T-helper 17 cell (primary cell): ENCODE data around the gene HIGD2B. TPM values are rescaled to one million over a fixed set of nuclear protein-coding genes. Genes with fewer than 3 reads are reported as not detected.
"Not testable (repeated sequence)": the region's sequence is repeated elsewhere in the genome, so short reads cannot be mapped to it uniquely, and the experiment has no call there.

Experiments
- ATAC-seq: fragments of 150-1000 bp; cut with Tn5 transposase; 2 replicates; pipeline ENCODE4 v1.10.0; 2021; ENCODE audit warnings: mild to moderate bottlenecking, moderate library complexity
- DNase-seq, 3 donors: peaks; one replicate each; pipeline versions ENCODE4 v3.0.0 to v3.0.0-alpha.2; 2020 to 2021
- H3K9me3 ChIP-seq: one replicate; pipeline ENCODE4 v1.7.0; 2013; ENCODE audit warnings: low read length, mild to moderate bottlenecking; ENCODE audit not compliant: control insufficient read depth, poor library complexity, severe bottlenecking
- H3K27ac Mint-ChIP-seq: one replicate; pipeline ENCODE4 v1.8.0; 2022; ENCODE audit warnings: mild to moderate bottlenecking, moderate library complexity, mixed read lengths
- H3K27me3 Mint-ChIP-seq: one replicate; pipeline ENCODE4 v1.8.0; 2022; ENCODE audit warnings: mixed read lengths
- H3K36me3 Mint-ChIP-seq: one replicate; pipeline ENCODE4 v1.8.0; 2022; ENCODE audit warnings: low read depth, mixed read lengths
- H3K4me1 Mint-ChIP-seq: one replicate; pipeline ENCODE4 v1.8.0; 2022; ENCODE audit warnings: mild to moderate bottlenecking, mixed read lengths
- H3K4me3 Mint-ChIP-seq: one replicate; pipeline ENCODE4 v1.8.0; 2022; ENCODE audit warnings: mild to moderate bottlenecking, moderate library complexity, mixed read lengths
- total RNA-seq, 4 donors: library from RNA in 2 of 4; stranded (reverse) in 2 of 4; gene quantifications; one replicate each; pipeline ENCODE4 v1.2.3 and lab custom pipeline; 2022 to 2026

HIGD2B gene, protein sequence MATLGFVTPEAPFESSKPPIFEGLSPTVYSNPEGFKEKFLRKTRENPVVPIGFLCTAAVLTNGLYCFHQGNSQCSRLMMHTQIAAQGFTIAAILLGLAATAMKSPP
- total RNA-seq (under 1 TPM in 1 of 2 donors, not detected in 1; 0.50 TPM), total RNA-seq (lab: John Stamatoyannopoulos, UW) (0.35 to 0.53 reads per million in 2 donors)

DNA sequence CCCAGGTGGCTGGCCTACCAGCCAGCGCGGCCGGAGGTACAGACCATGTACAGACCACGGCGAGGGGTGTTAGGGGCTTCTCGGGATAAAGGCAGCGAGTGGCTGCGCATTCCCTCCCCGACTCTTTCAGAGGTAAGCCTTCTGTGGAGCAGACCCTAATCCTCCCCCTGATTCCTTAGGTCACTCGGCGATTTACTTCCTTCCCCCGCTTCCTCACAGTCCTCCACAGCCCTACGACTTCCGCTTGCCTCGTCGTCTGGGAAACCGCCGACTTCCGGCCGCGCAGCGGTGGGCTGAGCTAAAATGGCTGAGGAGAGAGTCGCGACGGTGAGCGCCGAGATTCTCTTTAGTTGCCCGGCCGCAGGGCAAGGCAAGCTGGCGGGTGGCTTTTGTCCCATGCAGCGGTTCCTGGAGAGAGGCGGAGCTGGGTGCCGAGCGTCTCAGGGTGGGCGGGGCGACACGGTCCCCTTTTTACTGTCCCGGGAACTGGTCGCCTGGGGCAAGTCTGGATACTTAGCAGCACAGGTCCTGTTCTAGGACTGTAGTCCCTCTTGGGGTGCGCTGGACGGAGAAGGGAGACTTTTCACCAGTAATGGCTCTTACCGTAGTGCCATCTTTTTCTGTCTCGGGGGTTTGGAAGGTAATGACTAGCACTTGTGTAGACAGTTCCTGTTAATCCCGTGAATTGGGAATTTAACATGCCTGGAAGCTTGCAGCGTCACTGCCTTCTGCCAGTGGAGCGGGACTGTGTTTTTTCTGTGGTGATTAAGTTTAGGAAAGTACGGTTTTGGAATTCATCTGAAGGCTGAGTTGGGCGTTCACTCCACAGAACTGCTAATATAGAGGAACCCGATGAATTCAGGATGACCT, at the start of gene HIGD2B, which contains the start of gene BBS4:
Gene HIGD2B (minus strand): TSS at position 258 of the 870 bp plus-strand sequence. CDS start 9,808 bp downstream, outside the sequence.
Gene BBS4 (plus strand): TSS at position 283 of the 870 bp plus-strand sequence. CDS start 21 bp downstream, at position 304.
- no peaks in the 10 kb centered on the region for H3K27me3 Mint-ChIP-seq
- no peaks in the 10 kb centered on the region for H3K36me3 Mint-ChIP-seq
- H3K27ac Mint-ChIP-seq: peak within 1 kb of the TSS; percentile 97
- DNase-seq: peak; percentile 63 to 71 (median 71)
- ATAC-seq: peak; percentile 95
- peak within 1 kb of the TSS; percentile 96 for H3K4me3 Mint-ChIP-seq
- no peaks in the 10 kb centered on the region for H3K9me3 ChIP-seq
- peaks cover 13% of the 10 kb centered on the region for H3K4me1 Mint-ChIP-seq

DNA sequence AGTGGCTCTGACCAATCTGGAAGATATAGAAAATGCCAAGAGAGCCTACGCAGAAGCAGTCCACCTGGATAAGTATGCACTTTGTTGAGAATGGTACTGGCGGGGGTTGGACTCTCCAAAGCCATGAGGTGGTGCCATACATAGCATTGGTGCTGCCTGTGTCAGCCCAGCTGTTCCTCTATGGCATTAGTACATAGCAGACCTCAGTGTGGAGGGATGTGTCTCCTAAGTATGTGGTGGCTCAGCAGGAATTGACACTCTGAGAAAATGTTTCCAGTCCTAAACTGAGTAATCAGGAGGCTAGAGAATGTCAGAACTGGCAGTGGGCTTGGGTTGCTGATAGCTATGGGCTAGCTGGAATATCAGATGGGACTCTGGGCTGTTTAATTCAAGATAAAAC, 49.1 kb upstream of the HIGD2B start:
- ATAC-seq (no peak), DNase-seq (no peak)
- peaks cover 4% of the 10 kb centered on the region for H3K36me3 Mint-ChIP-seq
- no peaks in the 10 kb centered on the region for H3K9me3 ChIP-seq
- H3K27ac Mint-ChIP-seq: no peak overlapping the region
- peaks cover 16% of the 10 kb centered on the region for H3K4me1 Mint-ChIP-seq
- no peak overlapping the region for H3K4me3 Mint-ChIP-seq
- no peaks in the 10 kb centered on the region for H3K27me3 Mint-ChIP-seq

DNA sequence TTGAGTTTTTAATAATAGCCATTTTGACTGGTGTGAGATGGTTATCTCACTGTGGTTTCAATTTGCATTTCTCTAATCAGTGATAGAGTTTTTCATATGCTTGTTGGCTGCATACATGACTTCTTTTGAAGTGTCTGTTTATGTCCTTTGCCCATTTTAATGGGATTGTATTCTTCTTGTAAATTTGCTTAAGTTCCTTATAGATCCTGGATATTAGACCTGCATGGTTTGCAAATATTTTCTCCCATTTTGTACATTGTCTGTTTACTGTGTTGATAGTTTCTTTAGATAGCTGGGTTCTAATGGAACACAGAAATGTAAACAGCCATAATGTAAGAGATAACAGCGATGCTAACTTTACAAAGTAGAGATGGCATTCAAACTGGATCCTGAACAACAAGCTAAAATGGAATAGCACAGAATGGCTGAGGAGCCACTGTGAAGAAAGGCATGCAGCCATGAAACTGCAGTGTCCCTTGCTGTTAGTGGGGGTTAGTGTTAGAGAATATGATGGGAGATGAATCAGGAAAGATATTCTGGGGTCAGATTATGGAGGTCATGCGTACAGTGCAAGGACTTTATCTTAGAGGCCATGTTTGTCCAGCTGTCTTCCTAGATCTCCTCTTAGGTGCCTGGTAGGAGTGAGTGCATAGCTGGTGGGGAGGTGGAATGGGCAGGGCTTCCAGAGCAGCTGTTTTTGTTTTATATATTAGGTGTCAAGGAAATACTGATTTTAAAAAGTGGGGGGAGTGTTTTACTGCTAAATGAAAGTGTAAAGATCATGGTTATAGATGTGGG, 48.2 kb upstream of the HIGD2B start:
- no peaks in the 10 kb centered on the region for H3K27me3 Mint-ChIP-seq
- no peak for DNase-seq

DNA sequence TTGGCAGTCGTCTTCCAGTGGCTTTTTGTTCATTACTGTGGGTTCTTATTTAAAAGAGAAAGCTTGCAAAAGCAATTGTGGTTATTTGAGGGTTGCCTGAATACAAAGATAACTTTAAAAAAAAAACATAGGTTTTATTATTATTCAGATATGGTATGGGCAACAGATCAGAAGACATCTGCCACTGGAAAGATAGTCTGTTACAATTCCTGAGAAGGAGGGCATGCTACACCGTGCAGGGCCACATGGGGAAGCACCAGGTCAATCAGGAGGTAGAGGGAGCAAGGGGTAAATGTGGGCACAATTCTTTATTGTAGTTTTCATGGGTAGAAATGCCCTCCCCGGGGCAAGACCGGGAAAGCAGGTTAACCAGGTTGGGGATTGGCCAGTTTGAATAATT, 46.5 kb upstream of the HIGD2B start:
- H3K27me3 Mint-ChIP-seq: no peaks in the 10 kb centered on the region
- H3K27ac Mint-ChIP-seq: no peak overlapping the region

More for the DNA sequence above, 48.2 kb upstream of the HIGD2B start:
- Mint-ChIP-seq H3K36me3 (peaks cover 4% of the 10 kb centered on the region), H3K4me3 (no peak overlapping the region), H3K27ac (no peak overlapping the region), H3K4me1 (peaks cover 8% of the 10 kb centered on the region)
- no peak for ATAC-seq
- no peaks in the 10 kb centered on the region for H3K9me3 ChIP-seq

DNA sequence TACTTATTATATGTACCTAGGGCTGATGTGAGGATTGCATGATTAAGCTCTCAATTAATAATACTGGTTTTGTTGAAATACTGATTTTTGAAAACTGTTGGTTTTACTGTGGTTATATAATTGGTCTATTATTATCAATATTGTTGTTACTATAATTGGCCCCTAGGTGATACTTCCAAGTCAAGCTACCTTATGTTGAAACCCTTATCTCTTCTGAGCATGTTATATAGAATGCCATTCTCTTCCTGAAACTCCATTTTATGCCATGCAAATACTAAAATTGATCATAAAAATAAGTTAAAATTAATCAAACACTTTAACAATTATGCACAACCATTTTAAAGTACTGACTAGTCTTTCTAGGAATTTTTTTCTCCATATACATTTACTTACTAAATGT, 46.1 kb upstream of the HIGD2B start:
- Mint-ChIP-seq H3K4me3 (no peak overlapping the region), H3K4me1 (peaks cover 4% of the 10 kb centered on the region), H3K27me3 (no peaks in the 10 kb centered on the region), H3K27ac (no peak overlapping the region), H3K36me3 (peaks cover 4% of the 10 kb centered on the region)
- DNase-seq: no peak
- H3K9me3 ChIP-seq: no peaks in the 10 kb centered on the region
- ATAC-seq: no peak

More for the DNA sequence above, 46.5 kb upstream of the HIGD2B start:
- peaks cover 2% of the 10 kb centered on the region for H3K36me3 Mint-ChIP-seq
- DNase-seq (no peak), ATAC-seq (no peak)
- H3K9me3 ChIP-seq: no peaks in the 10 kb centered on the region
- H3K4me3 Mint-ChIP-seq: no peak overlapping the region
- peaks cover 4% of the 10 kb centered on the region for H3K4me1 Mint-ChIP-seq

DNA sequence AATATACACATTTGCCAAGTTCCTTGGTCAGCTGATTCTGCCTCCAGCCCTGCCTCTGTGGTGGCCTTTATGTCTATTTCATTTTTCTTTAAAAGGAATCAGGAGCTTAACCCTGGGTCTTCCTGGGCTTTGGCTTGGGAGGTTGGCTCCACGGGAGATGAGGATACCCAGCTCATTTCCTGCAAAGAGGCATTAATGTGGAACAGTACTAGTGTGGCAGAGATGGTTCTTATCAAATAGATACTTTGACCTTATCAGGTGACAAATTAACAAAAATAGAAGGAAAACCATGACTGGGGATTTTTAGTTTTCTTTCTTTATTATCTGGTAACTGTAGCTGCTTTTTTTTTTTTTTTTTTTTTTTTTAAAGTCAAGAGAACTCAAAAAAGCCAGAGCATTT, 42.8 kb upstream of the HIGD2B start:
- no peak overlapping the region for H3K4me3 Mint-ChIP-seq
- no peak overlapping the region for H3K27ac Mint-ChIP-seq
- peaks cover 6% of the 10 kb centered on the region for H3K36me3 Mint-ChIP-seq
- ATAC-seq: no peak
- H3K27me3 Mint-ChIP-seq: no peaks in the 10 kb centered on the region
- H3K4me1 Mint-ChIP-seq: peaks cover 4% of the 10 kb centered on the region
- DNase-seq: no peak
- no peaks in the 10 kb centered on the region for H3K9me3 ChIP-seq

DNA sequence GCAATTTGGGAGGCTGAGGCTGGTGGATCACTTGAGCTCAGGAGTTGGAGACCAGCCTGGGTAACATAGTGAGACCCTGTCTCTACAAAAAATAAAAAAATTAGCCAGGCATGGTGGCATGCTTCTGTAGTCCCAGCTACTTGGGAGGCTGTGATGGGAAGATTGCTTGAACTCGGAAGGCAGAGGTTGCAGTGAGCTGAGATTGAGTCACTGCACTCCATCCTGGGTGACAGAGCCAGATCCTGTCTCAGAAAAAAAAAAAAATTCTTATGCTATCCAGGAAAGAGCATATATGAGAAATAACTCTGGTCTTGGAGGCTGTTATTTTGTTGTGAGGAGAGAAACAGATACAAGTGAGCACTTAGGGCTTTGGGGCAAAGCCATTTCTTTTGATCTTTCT, 42.3 kb upstream of the HIGD2B start:
- not testable (repeated sequence) for H3K36me3 Mint-ChIP-seq, H3K9me3 ChIP-seq, H3K4me3 Mint-ChIP-seq, DNase-seq, H3K27me3 Mint-ChIP-seq, H3K27ac Mint-ChIP-seq, ATAC-seq, H3K4me1 Mint-ChIP-seq

DNA sequence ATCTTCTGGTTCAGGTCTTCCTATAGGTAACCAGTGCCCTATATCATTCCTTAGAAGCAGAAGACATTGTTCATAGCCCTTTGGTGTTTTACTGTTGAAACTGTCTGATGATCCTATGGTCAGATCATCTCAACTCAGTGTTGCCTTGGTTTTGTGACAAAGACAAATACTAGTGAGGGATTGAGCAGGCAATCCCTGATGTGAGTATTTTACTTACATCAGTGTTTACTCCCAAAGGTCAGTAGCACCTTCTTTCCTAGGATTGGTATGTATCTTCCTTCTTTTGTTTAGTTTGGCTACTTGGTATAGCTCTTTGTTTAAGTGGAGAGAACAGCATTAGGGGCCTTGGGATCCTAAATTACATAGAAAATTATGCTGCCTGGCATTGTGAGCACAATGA, 41.2 kb upstream of the HIGD2B start:
- H3K27ac Mint-ChIP-seq: no peak overlapping the region

DNA sequence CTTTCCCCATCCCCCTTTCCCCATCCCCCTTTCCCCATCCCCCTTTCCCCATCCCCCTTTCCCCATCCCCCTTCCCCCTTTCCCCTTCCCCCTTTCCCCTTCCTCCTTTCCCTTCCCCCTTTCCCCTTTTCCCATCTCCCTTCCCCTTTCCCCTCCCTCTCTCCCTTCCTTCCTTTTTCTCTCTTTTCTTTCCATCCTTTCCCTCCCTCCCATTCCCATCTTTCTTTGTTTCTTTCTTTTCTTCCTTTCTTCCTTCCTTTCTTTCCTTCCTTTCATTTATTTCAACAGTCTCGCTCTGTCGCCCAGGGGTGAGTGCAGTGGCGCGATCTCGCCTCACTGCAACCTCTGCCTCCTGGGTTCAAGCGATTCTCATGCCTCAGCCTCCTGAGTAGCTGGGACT, 39.9 kb upstream of the HIGD2B start:
- not testable (repeated sequence) for H3K9me3 ChIP-seq, H3K27me3 Mint-ChIP-seq, H3K36me3 Mint-ChIP-seq, ATAC-seq, DNase-seq, H3K4me1 Mint-ChIP-seq
- H3K4me3 Mint-ChIP-seq: peak overlapping the region; percentile 51
- H3K27ac Mint-ChIP-seq: peak overlapping the region; percentile 62

More for the DNA sequence above, 41.2 kb upstream of the HIGD2B start:
- Mint-ChIP-seq H3K27me3 (no peaks in the 10 kb centered on the region), H3K36me3 (peaks cover 4% of the 10 kb centered on the region), H3K4me1 (peaks cover 2% of the 10 kb centered on the region), H3K4me3 (no peak overlapping the region)
- no peak for DNase-seq
- H3K9me3 ChIP-seq: no peaks in the 10 kb centered on the region
- no peak for ATAC-seq

DNA sequence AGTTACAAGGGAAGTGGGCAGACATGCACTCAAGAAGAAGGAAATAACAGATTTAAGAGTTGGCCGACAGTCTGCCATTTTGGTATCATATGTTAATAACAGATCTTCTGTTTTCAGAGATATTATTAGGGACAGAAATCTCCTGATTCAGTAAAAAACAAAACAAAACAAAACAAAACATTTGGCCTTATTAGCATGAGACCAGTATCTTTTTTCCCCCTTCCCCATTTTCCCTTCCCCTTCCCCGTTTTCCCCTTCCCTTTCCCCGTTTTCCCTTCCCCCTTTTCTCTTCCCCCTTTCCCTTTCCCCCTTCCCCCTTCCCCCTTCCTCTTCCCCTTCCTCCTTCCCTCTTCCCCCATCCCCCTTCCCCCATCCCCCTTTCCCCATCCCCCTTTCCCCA, 39.5 kb upstream of the HIGD2B start:
- H3K9me3 ChIP-seq: no peaks in the 10 kb centered on the region
- no peaks in the 10 kb centered on the region for H3K27me3 Mint-ChIP-seq
- peaks cover 4% of the 10 kb centered on the region for H3K36me3 Mint-ChIP-seq
- DNase-seq (no peak), ATAC-seq (no peak)
- H3K27ac Mint-ChIP-seq: no peak overlapping the region
- H3K4me1 Mint-ChIP-seq: peaks cover 2% of the 10 kb centered on the region
- no peak overlapping the region for H3K4me3 Mint-ChIP-seq

DNA sequence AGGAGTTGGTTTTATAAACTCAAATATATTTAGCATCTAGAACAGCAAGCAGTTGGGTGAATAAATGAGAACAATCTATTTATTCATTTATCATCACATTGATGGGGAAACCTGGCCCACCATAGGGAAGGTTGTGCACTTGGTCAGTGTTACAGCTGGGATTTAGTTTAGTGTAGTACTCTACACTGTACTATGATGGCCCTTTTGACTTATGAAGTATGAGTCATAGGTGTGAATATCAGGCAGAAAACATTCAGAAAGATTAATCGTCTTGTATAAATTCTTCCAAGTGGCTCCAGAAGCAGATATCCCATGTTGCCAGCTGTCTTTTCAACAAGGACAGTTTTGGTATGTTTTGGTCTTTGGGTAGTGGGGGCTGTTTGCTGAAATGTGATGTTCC, 38.0 kb upstream of the HIGD2B start:
- peaks cover 2% of the 10 kb centered on the region for H3K4me1 Mint-ChIP-seq
- no peak overlapping the region for H3K27ac Mint-ChIP-seq
- H3K36me3 Mint-ChIP-seq: peaks cover 4% of the 10 kb centered on the region
- no peak overlapping the region for H3K4me3 Mint-ChIP-seq
- DNase-seq: no peak
- H3K9me3 ChIP-seq: no peaks in the 10 kb centered on the region
- no peaks in the 10 kb centered on the region for H3K27me3 Mint-ChIP-seq
- ATAC-seq: no peak

DNA sequence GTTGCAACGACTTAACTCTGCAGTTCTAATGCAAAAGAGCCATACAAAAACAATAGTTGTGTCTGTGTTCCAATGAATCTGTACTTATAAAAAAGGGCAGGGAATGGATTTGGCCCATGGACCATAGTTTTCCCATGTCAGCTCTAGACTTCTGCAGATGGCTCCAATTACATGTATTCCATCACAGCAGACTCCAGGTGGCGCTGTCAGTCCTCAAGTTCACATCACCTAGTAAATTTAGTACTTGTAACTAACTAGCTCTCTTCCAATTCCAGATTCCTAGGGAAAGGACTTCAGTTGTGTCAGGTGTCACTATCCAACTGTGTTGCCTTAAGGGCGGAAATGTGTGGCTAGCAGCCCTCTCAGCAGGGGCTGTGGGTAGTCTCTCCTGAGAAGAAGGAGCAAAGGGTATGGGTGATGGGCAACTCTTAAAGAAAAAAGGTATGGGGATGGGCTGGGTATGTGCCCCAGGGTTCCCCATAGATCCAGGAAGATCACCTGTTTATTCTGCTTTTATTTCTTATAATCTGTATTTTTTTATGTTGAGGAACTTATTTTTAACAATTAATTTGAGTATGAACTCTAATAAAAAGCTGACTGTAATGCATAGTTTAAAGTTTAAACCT, 36.2 kb upstream of the HIGD2B start:
- H3K9me3 ChIP-seq: no peaks in the 10 kb centered on the region
- DNase-seq: peak; percentile 43 to 57 (median 45)
- Mint-ChIP-seq H3K4me1 (peaks cover 4% of the 10 kb centered on the region), H3K27ac (no peak overlapping the region), H3K4me3 (no peak overlapping the region), H3K36me3 (peaks cover 6% of the 10 kb centered on the region), H3K27me3 (no peaks in the 10 kb centered on the region)
- peak; percentile 53 for ATAC-seq
